ENCODE data around the gene ENDOG.

GRCh38 chr9:128800061-128800460 lies 18.2 kb upstream of the ENDOG start:
- no peak for TF ChIP-seq EZH2 (IDR thresholded peaks at IDR 0.05; ENCODE audit: borderline replicate concordance, insufficient read depth, low read length, poor library complexity, severe bottlenecking)
- no peak for TF ChIP-seq REST (IDR thresholded peaks at IDR 0.05; ENCODE audit: borderline replicate concordance)
- TF ChIP-seq CTCF (IDR thresholded peaks at IDR 0.05; ENCODE audit: poor library complexity, severe bottlenecking): no peak
- no peak for TF ChIP-seq EP300 (conservative IDR thresholded peaks at IDR 0.05; ENCODE audit: poor library complexity, severe bottlenecking)
